Measurements from ENCODE around the gene RTRAF.

The RTRAF gene

GRCh38 chr14:51972566-51972965 lies 16.8 kb upstream of the RTRAF start:
- FAIRE-seq (no peak), DNase-seq (ENCODE audit: insufficient read length, low spot score) (no peak)
- no peak for TF ChIP-seq POLR2A (IDR thresholded peaks at IDR 0.05; ENCODE audit: low read depth, low read length)

- no peak for DNase-seq (ENCODE audit: insufficient read length, low spot score)
- no peak for TF ChIP-seq POLR2A (IDR thresholded peaks at IDR 0.05; ENCODE audit: low read depth, low read length)
- FAIRE-seq, result no peak
Observed at GRCh38 chr14:51977075-51977474, 12.3 kb upstream of the RTRAF start.

- DNase-seq (ENCODE audit: insufficient read length, low spot score), result no peak
- FAIRE-seq, result no peak
- no peak for TF ChIP-seq POLR2A (IDR thresholded peaks at IDR 0.05; ENCODE audit: low read depth, low read length)
Observed at GRCh38 chr14:51978681-51979085, 10.7 kb upstream of the RTRAF start.

- no peak for TF ChIP-seq POLR2A (IDR thresholded peaks at IDR 0.05; ENCODE audit: low read depth, low read length)
- FAIRE-seq, result peak; percentile 80
- peak; percentile 38 for DNase-seq (ENCODE audit: insufficient read length, low spot score)
Observed at GRCh38 chr14:51979088-51979709, 10.1 kb upstream of the RTRAF start.

GRCh38 chr14:51981218-51981854 lies 8.0 kb upstream of the RTRAF start:
- DNase-seq (ENCODE audit: insufficient read length, low spot score), result no peak
- FAIRE-seq, result no peak
- no peak for TF ChIP-seq POLR2A (IDR thresholded peaks at IDR 0.05; ENCODE audit: low read depth, low read length)

- FAIRE-seq (no peak), DNase-seq (ENCODE audit: insufficient read length, low spot score) (no peak)
- TF ChIP-seq POLR2A (IDR thresholded peaks at IDR 0.05; ENCODE audit: low read depth, low read length), result no peak
Observed at GRCh38 chr14:51988221-51988620, 1.1 kb upstream of the RTRAF start.

- no peak for FAIRE-seq
- DNase-seq (ENCODE audit: insufficient read length, low spot score), result no peak
- no peak for TF ChIP-seq POLR2A (IDR thresholded peaks at IDR 0.05; ENCODE audit: low read depth, low read length)
Observed at GRCh38 chr14:51990488-51990887, 1.1 kb downstream of the RTRAF start.

- no peak for TF ChIP-seq POLR2A (IDR thresholded peaks at IDR 0.05; ENCODE audit: low read depth, low read length)
- no peak for DNase-seq (ENCODE audit: insufficient read length, low spot score)
Observed at GRCh38 chr14:51993285-51993920, 4.1 kb downstream of the RTRAF start.

GRCh38 chr14:51996148-51996746 lies 6.9 kb downstream of the RTRAF start:
- FAIRE-seq (no peak), DNase-seq (ENCODE audit: insufficient read length, low spot score) (no peak)
- TF ChIP-seq POLR2A (IDR thresholded peaks at IDR 0.05; ENCODE audit: low read depth, low read length), result no peak

More at GRCh38 chr14:51993285-51993920, 4.1 kb downstream of the RTRAF start:
- no peak for FAIRE-seq

- DNase-seq (ENCODE audit: insufficient read length, low spot score) (no peak), FAIRE-seq (no peak)
- no peak for TF ChIP-seq POLR2A (IDR thresholded peaks at IDR 0.05; ENCODE audit: low read depth, low read length)
Observed at GRCh38 chr14:51998348-51998747, 9.0 kb downstream of the RTRAF start.

- no peak for FAIRE-seq
- TF ChIP-seq POLR2A (IDR thresholded peaks at IDR 0.05; ENCODE audit: low read depth, low read length), result no peak
Observed at GRCh38 chr14:51999084-51999483, 9.7 kb downstream of the RTRAF start.

GRCh38 chr14:52000019-52000582 lies 10.8 kb downstream of the RTRAF start:
- DNase-seq (ENCODE audit: insufficient read length, low spot score) (no peak), FAIRE-seq (no peak)
- TF ChIP-seq POLR2A (IDR thresholded peaks at IDR 0.05; ENCODE audit: low read depth, low read length), result no peak

More at GRCh38 chr14:51999084-51999483, 9.7 kb downstream of the RTRAF start:
- no peak for DNase-seq (ENCODE audit: insufficient read length, low spot score)

GRCh38 chr14:52000696-52001095 lies 11.3 kb downstream of the RTRAF start:
- FAIRE-seq, result no peak
- DNase-seq (ENCODE audit: insufficient read length, low spot score), result no peak
- TF ChIP-seq POLR2A (IDR thresholded peaks at IDR 0.05; ENCODE audit: low read depth, low read length), result no peak

GRCh38 chr14:52002542-52002941 lies 13.2 kb downstream of the RTRAF start:
- DNase-seq (ENCODE audit: insufficient read length, low spot score) (no peak), FAIRE-seq (no peak)
- TF ChIP-seq POLR2A (IDR thresholded peaks at IDR 0.05; ENCODE audit: low read depth, low read length), result no peak

Data from H54 (cell line).